ENCODE data around the gene AP1S2. TPM values are rescaled to one million over a fixed set of nuclear protein-coding genes. Genes with fewer than 3 reads are reported as not detected.
A peak's percentile ranks its signal among the peaks of the same experiment; 100 is the strongest.

AP1S2 gene
- total and polyA plus RNA-seq, 2 of the 13 experiments (the other 11 are each of a cell fraction or from before 2014, with no cell fraction given): 10.1 to 18.8 TPM

GRCh38 chrX:15789979-15790768 lies 64.4 kb downstream of the AP1S2 start, which contains the start of gene ZRSR2 (continued):
- TF ChIP-seq, protein P1, sequence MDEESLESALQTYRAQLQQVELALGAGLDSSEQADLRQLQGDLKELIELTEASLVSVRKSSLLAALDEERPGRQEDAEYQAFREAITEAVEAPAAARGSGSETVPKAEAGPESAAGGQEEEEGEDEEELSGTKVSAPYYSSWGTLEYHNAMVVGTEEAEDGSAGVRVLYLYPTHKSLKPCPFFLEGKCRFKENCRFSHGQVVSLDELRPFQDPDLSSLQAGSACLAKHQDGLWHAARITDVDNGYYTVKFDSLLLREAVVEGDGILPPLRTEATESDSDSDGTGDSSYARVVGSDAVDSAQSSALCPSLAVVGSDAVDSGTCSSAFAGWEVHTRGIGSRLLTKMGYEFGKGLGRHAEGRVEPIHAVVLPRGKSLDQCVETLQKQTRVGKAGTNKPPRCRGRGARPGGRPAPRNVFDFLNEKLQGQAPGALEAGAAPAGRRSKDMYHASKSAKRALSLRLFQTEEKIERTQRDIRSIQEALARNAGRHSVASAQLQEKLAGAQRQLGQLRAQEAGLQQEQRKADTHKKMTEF (CRISPR knock-in tag; IDR thresholded peaks at IDR 0.05): peak; percentile 25; the same call in 1 of the 2 replicates
- no peak for TF ChIP-seq ZNF75D (CRISPR knock-in tag; IDR thresholded peaks at IDR 0.05; ENCODE audit: borderline replicate concordance)
- TF ChIP-seq, protein P2, sequence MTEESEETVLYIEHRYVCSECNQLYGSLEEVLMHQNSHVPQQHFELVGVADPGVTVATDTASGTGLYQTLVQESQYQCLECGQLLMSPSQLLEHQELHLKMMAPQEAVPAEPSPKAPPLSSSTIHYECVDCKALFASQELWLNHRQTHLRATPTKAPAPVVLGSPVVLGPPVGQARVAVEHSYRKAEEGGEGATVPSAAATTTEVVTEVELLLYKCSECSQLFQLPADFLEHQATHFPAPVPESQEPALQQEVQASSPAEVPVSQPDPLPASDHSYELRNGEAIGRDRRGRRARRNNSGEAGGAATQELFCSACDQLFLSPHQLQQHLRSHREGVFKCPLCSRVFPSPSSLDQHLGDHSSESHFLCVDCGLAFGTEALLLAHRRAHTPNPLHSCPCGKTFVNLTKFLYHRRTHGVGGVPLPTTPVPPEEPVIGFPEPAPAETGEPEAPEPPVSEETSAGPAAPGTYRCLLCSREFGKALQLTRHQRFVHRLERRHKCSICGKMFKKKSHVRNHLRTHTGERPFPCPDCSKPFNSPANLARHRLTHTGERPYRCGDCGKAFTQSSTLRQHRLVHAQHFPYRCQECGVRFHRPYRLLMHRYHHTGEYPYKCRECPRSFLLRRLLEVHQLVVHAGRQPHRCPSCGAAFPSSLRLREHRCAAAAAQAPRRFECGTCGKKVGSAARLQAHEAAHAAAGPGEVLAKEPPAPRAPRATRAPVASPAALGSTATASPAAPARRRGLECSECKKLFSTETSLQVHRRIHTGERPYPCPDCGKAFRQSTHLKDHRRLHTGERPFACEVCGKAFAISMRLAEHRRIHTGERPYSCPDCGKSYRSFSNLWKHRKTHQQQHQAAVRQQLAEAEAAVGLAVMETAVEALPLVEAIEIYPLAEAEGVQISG (CRISPR knock-in tag; IDR thresholded peaks at IDR 0.05): 0 out of 2 replicates have a peak, but pooled peaks have one; percentile 16
- no peak for TF ChIP-seq ZNF354B (CRISPR knock-in tag; IDR thresholded peaks at IDR 0.05)
- TF ChIP-seq ZNF232 (CRISPR knock-in tag; IDR thresholded peaks at IDR 0.05; ENCODE audit: borderline replicate concordance): no peak
- no peak for TF ChIP-seq HNF1B (CRISPR knock-in tag; IDR thresholded peaks at IDR 0.05)
- TF ChIP-seq ZNF501 (CRISPR knock-in tag; IDR thresholded peaks at IDR 0.05): no peak
- TF ChIP-seq, protein P3, sequence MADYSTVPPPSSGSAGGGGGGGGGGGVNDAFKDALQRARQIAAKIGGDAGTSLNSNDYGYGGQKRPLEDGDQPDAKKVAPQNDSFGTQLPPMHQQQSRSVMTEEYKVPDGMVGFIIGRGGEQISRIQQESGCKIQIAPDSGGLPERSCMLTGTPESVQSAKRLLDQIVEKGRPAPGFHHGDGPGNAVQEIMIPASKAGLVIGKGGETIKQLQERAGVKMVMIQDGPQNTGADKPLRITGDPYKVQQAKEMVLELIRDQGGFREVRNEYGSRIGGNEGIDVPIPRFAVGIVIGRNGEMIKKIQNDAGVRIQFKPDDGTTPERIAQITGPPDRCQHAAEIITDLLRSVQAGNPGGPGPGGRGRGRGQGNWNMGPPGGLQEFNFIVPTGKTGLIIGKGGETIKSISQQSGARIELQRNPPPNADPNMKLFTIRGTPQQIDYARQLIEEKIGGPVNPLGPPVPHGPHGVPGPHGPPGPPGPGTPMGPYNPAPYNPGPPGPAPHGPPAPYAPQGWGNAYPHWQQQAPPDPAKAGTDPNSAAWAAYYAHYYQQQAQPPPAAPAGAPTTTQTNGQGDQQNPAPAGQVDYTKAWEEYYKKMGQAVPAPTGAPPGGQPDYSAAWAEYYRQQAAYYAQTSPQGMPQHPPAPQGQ (CRISPR knock-in tag; IDR thresholded peaks at IDR 0.05; ENCODE audit: borderline replicate concordance): no peak
- TF ChIP-seq, protein P4, sequence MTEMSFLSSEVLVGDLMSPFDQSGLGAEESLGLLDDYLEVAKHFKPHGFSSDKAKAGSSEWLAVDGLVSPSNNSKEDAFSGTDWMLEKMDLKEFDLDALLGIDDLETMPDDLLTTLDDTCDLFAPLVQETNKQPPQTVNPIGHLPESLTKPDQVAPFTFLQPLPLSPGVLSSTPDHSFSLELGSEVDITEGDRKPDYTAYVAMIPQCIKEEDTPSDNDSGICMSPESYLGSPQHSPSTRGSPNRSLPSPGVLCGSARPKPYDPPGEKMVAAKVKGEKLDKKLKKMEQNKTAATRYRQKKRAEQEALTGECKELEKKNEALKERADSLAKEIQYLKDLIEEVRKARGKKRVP (CRISPR knock-in tag; IDR thresholded peaks at IDR 0.05): no peak
- no peak for TF ChIP-seq ZNF644 (CRISPR knock-in tag; IDR thresholded peaks at IDR 0.05; ENCODE audit: low read depth)
- TF ChIP-seq RBM39 (IDR thresholded peaks at IDR 0.05; ENCODE audit: low read depth, low read length, poor library complexity, severe bottlenecking): no peak
- no peak for TF ChIP-seq RARG (CRISPR knock-in tag; IDR thresholded peaks at IDR 0.05; ENCODE audit: low read depth)
- TF ChIP-seq PHF8 (CRISPR knock-in tag; IDR thresholded peaks at IDR 0.05): peak; percentile 71
- no peak for TF ChIP-seq ZNF350 (CRISPR knock-in tag; IDR thresholded peaks at IDR 0.05; ENCODE audit: borderline replicate concordance, low read depth)
- TF ChIP-seq GLMP (CRISPR knock-in tag; IDR thresholded peaks at IDR 0.05; ENCODE audit: borderline replicate concordance): no peak
- peak; percentile 8; the same call in 1 of the 2 replicates for TF ChIP-seq KDM5B (CRISPR knock-in tag; IDR thresholded peaks at IDR 0.05; ENCODE audit: borderline replicate concordance)
- TF ChIP-seq, protein P5, sequence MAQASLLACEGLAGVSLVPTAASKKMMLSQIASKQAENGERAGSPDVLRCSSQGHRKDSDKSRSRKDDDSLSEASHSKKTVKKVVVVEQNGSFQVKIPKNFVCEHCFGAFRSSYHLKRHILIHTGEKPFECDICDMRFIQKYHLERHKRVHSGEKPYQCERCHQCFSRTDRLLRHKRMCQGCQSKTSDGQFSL (CRISPR knock-in tag; IDR thresholded peaks at IDR 0.05): no peak

All from HepG2 (cell line).